ENCODE results near the gene TNRC6B. TPM values are rescaled to one million over a fixed set of nuclear protein-coding genes. Genes with fewer than 3 reads are reported as not detected.
"Not testable (repeated sequence)": the region's sequence is repeated elsewhere in the genome, so short reads cannot be mapped to it uniquely, and the experiment has no call there.

TNRC6B gene
- total RNA-seq, 1 experiment from 2014 or later: 58.1 TPM

DNA sequence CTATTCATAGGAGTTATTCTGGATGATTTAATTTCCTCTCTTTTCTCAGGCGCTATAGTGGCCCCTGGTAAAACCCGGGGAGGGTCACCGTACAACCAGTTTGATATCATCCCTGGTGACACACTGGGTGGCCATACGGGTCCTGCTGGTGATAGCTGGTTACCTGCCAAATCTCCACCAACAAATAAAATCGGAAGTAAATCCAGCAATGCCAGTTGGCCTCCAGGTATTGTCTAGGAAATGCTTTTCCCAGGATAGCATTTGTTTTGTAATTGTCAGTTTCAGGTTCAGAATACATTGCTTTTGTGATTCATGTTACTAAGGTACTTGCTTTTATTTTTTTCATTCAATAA lies 133.0 kb downstream of the TNRC6B start:
- Mint-ChIP-seq H3K27ac (no peak overlapping the region), H3K27me3 (ENCODE audit: low read depth) (no peaks in the 10 kb centered on the region), H3K36me3 (ENCODE audit: insufficient read depth in 1 of 3, low read depth in 3 of 3) (peaks cover 39 to 83% (median 71%) of the 10 kb centered on the region in 3 experiments), H3K4me1 (no peaks in the 10 kb centered on the region), H3K4me3 (no peak overlapping the region), H3K9me3 (no peaks in the 10 kb centered on the region)
- Histone ChIP-seq H4K5ac (ENCODE audit: insufficient read length, low read depth, low read length) (no peak overlapping the region), H3T11ph (ENCODE audit: low read length) (no peak overlapping the region), H3K18ac (ENCODE audit: insufficient read length, low read depth, low read length) (no peak overlapping the region), H2BK15ac (ENCODE audit: low read depth, low read length) (no peak overlapping the region), H3K23ac (ENCODE audit: insufficient read length, low read depth, low read length) (no peak overlapping the region), H2AFZ (ENCODE audit: low read length) (no peak overlapping the region), H3K9ac (ENCODE audit: extremely low read depth, insufficient read length, low read length) (no peak overlapping the region), H3K27me3 (ENCODE audit: insufficient read depth, low read length) (no peaks in the 10 kb centered on the region), H3K4me1 (ENCODE audit: insufficient read depth, low read length) (no peaks in the 10 kb centered on the region), H4K8ac (replicated peaks; ENCODE audit: insufficient read length, low read depth, low read length) (no peak overlapping the region), H3K4me2 (ENCODE audit: insufficient read depth, insufficient read length, low read length) (no peak overlapping the region), H3K79me1 (ENCODE audit: insufficient read depth, low read depth, low read length, poor library complexity, severe bottlenecking) (no peaks in the 10 kb centered on the region), H2BK5ac (ENCODE audit: insufficient read length, low read length) (no peak overlapping the region), H3K56ac (ENCODE audit: insufficient read length, low read depth, low read length) (no peak overlapping the region), H3K9me3 (ENCODE audit: control insufficient read depth, low read depth, low read length) (no peaks in the 10 kb centered on the region), H4K20me1 (ENCODE audit: control insufficient read depth, insufficient read depth, insufficient read length) (no peaks in the 10 kb centered on the region), H3K23me2 (ENCODE audit: insufficient read length, low read depth, low read length, poor library complexity, severe bottlenecking) (no peaks in the 10 kb centered on the region), H3K4ac (ENCODE audit: low read depth, low read length) (no peak overlapping the region), H3K14ac (ENCODE audit: insufficient read depth, low read length) (no peak overlapping the region), H3K27ac (ENCODE audit: insufficient read length, low read depth, low read length) (no peak overlapping the region), H2AK5ac (ENCODE audit: insufficient read length, low read length) (no peak overlapping the region), H2BK120ac (ENCODE audit: low read depth, low read length, poor library complexity, severe bottlenecking) (no peak overlapping the region), H2BK20ac (ENCODE audit: low read depth, low read length, poor library complexity, severe bottlenecking) (no peak overlapping the region), H3K79me2 (ENCODE audit: insufficient read depth, low read length) (no peaks in the 10 kb centered on the region), H2BK12ac (ENCODE audit: insufficient read length, low read depth, low read length) (no peak overlapping the region), H4K91ac (ENCODE audit: insufficient read length, low read depth, low read length) (no peak overlapping the region)
- WGBS (ENCODE audit: extremely low coverage, insufficient read length, low lambda C conversion rate): no CpG with 5 or more reads among the region's 5 CpGs
- TF ChIP-seq CTCF (conservative IDR thresholded peaks at IDR 0.05): no peak
- DNase-seq: no peak

GRCh38 chr22:40311646-40312045 lies 133.9 kb downstream of the TNRC6B start:
- not testable (repeated sequence) for H3K14ac ChIP-seq (ENCODE audit: insufficient read depth, low read length); H2BK20ac ChIP-seq (ENCODE audit: low read depth, low read length, poor library complexity, severe bottlenecking); H3K4me2 ChIP-seq (ENCODE audit: insufficient read depth, insufficient read length, low read length); H2BK5ac ChIP-seq (ENCODE audit: insufficient read length, low read length); H3K56ac ChIP-seq (ENCODE audit: insufficient read length, low read depth, low read length); H3K4ac ChIP-seq (ENCODE audit: low read depth, low read length); H3K9me3 Mint-ChIP-seq; H3K23ac ChIP-seq (ENCODE audit: insufficient read length, low read depth, low read length); H3K27ac Mint-ChIP-seq; H3K27me3 ChIP-seq (ENCODE audit: insufficient read depth, low read length); H3K79me1 ChIP-seq (ENCODE audit: insufficient read depth, low read depth, low read length, poor library complexity, severe bottlenecking); H3K23me2 ChIP-seq (ENCODE audit: insufficient read length, low read depth, low read length, poor library complexity, severe bottlenecking); H4K91ac ChIP-seq (ENCODE audit: insufficient read length, low read depth, low read length); H3K79me2 ChIP-seq (ENCODE audit: insufficient read depth, low read length); H2BK12ac ChIP-seq (ENCODE audit: insufficient read length, low read depth, low read length); H3K9me3 ChIP-seq (ENCODE audit: control insufficient read depth, low read depth, low read length); H3K18ac ChIP-seq (ENCODE audit: insufficient read length, low read depth, low read length); H3T11ph ChIP-seq (ENCODE audit: low read length); H3K27me3 Mint-ChIP-seq (ENCODE audit: low read depth); H2AK5ac ChIP-seq (ENCODE audit: insufficient read length, low read length); H2BK120ac ChIP-seq (ENCODE audit: low read depth, low read length, poor library complexity, severe bottlenecking); H3K9ac ChIP-seq (ENCODE audit: extremely low read depth, insufficient read length, low read length); H4K5ac ChIP-seq (ENCODE audit: insufficient read length, low read depth, low read length); H4K8ac ChIP-seq (replicated peaks; ENCODE audit: insufficient read length, low read depth, low read length); H2BK15ac ChIP-seq (ENCODE audit: low read depth, low read length); H3K4me1 Mint-ChIP-seq; DNase-seq; H2AFZ ChIP-seq (ENCODE audit: low read length); H3K27ac ChIP-seq (ENCODE audit: insufficient read length, low read depth, low read length); H3K4me3 Mint-ChIP-seq; H3K4me1 ChIP-seq (ENCODE audit: insufficient read depth, low read length); H4K20me1 ChIP-seq (ENCODE audit: control insufficient read depth, insufficient read depth, insufficient read length)
- WGBS (ENCODE audit: extremely low coverage, insufficient read length, low lambda C conversion rate): no CpG with 5 or more reads among the region's 12 CpGs
- peaks cover 47 to 89% (median 78%) of the 10 kb centered on the region in 3 experiments for H3K36me3 Mint-ChIP-seq (ENCODE audit: insufficient read depth in 1 of 3, low read depth in 3 of 3)

Measured in H9 (cell line).